ENCODE results near the gene SLIT1. TPM values are rescaled to one million over a fixed set of nuclear protein-coding genes. Genes with fewer than 3 reads are reported as not detected.
A peak's percentile ranks its signal among the peaks of the same experiment; 100 is the strongest.

The SLIT1 gene
- total RNA-seq, 1 donor from 2014 or later, result under 0.01 TPM

DNA sequence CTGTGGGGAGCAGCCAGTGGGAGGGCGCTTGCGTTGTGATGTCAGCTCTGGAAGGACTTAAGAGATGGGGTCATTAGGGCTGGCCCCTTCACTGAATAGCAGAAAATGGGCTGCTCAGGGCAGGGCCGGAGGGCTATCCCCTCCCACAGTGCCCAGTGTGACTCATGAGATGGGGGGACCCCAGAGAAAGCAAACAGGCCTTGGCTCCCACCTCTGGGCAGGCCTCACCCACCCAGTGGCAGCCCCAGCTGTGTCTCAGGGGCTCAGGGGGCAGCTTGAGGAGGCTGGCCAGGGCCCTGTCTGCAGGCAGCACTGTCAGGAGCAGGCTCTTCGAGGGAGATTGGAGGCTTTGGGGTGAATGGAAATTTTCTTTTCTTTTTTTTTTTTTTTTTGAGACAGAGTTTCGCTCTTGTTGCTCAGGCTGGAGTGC is 168.3 kb downstream of the SLIT1 start:
- DNase-seq, result no peak

DNA sequence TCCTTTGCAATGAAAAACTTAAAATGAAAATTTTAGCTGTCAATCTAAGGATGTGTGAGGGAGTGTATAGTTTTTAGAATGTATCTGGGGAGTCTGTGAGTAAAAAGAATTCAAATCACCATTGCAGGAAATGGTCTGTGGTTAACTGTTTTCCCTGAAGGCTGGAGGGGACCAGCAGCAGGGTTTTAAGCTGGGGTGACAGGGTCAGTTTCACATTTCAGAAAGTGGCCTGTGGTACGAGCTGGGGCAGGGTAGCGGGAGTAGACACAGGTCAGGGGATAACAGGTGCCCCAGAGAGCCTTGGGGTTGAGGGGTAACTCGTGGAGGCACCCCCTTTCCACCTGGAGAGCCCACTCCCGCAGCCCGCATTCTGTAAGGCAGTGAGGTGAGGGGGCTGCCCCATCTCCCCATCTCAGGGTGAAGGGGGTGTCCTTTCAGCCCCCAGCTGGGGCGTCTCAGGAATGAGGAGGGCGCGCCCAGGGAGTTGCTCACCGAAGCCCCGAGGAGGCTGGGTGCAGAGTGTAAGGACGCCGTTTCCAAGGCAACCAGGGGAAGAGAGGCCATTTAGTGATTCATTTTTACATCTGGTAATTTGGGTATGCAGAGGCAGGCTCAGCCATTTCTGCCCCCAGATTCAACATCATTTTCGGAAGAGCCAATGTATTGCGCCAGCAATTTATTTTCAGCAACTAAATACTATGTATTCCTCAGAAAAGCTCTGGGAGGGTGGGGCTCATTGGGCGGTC is 168.9 kb downstream of the SLIT1 start:
- no peak for DNase-seq

DNA sequence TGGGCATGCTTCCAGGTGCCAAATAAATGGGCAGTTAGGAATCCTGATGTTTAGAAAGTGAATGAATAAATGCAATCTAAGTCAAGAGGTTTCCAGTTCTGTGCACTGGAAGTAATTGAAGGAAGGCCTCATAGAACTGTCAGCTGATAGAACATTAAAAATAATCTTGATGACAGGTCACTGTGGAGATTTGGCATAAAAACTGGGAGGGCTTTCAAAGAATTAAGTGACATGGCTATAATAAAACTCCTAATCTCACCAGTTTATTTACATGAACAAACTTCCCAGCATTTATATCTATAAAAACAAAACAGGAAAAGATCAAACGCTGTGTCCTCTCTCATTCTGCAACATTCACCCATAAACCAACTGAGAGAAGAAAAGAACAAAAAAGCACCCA is 170.5 kb downstream of the SLIT1 start:
- DNase-seq, result no peak

- DNase-seq, result no peak
Measured at GRCh38 chr10:97013983-97014382, 171.8 kb downstream of the SLIT1 start.

- DNase-seq, result no peak
Measured at GRCh38 chr10:97013568-97013967, 172.2 kb downstream of the SLIT1 start.

DNA sequence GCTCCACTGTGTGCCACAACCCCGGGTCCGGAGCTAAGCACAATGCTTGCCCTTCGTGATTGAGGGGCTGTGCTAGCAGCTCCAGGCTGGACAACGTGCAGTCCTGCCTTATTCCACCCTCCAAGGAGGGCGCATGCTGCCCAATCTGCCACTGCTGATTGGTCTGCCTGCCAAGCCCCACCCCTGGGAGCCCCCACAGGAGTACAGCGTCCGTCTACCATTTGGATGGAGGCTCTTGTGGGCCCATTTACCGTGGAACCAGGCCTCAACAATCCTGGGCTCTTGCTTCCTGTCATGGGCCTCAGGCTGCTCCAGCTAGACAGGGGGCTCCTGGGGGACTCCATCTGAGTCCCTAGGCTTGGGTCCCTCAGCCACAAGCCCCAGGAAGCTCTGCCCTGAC is 173.3 kb downstream of the SLIT1 start:
- DNase-seq, result no peak

GRCh38 chr10:97011397-97011796 is 174.4 kb downstream of the SLIT1 start:
- no peak for DNase-seq

DNA sequence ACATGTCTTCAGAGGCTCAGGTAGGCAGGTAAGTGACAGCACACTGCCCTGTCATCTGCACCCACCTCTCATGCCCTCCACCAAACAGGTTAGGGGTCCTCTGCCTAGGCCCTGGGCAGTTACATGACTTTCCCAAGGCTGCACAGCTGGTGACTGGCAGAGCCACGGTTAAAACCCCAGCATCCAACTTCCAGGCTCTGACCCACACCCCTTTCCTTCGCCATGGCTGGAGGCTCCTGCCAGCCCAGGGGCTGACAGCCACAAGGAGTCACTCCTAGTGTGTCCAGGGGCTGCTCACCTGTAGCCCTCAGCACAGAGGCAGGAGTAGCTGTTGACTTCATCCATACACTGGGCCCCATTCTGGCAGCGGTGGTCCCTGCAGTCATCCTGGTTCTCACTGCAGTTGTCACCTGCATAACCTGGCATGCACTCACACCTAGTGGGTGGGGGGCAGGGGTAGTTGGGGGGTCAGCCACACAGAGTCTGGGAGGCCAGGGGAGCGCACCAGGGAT is 175.0 kb downstream of the SLIT1 start:
- no peak for DNase-seq

DNA sequence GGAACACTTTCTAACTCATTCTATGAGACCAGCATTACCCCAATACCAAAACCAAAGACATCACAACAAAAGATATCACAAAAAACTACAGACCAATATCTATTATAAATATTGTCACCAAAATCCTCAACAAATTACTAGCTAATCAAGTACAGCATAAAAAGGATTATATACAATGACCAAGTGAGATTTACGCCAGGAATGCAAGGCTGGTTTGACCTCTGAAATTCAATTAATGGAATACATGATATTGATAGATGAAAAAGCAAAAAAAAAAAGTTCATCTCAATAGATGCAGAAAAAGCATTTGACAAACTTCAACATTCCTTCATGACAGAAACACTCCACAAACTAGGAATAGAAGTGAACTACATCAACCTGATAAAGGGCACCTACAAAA is 178.3 kb downstream of the SLIT1 start:
- DNase-seq, result peak; percentile 7

DNA sequence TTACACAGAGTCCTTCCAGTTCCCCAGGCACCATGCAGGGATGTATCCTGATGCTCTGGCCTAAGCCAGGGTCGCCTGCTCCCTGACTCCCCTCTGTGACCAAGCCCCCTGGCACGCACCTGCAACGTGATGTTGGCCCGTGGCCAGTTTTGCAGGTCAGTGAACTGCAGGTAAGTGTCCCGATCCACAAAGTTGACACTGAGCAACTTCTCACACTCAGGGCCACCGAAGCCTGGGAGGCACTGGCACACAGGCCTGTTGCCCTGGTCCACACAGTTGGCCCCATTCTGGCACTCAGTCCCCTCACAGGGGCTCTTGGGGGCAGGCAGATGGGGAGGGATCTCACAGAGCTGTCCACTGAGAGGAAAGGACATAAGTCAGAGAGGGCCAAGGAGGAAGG is 179.4 kb downstream of the SLIT1 start:
- no peak for DNase-seq

GRCh38 chr10:97005349-97005748 is 180.4 kb downstream of the SLIT1 start:
- no peak for DNase-seq

- no peak for DNase-seq
Measured at GRCh38 chr10:97004591-97004990, 181.2 kb downstream of the SLIT1 start.

DNA sequence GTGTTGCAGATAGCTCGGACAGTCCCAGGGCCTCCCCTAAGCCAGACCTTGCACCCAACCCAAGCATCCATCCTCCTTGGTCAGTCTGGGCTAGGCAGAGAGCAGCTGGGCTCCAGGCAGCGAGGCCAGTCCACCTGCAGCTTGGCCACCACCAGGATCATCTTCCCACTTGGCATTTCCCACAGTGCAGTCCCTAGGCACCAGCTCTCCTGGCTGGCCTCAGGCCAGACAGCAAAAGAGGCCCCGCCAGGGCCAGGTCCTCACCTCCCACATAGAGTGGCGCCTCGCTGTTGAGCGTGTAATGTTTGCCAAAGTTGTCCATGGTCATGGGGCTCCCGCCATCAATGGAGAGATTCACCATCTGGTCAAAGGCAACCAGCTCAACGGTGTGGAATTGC is 182.0 kb downstream of the SLIT1 start:
- no peak for DNase-seq

GRCh38 chr10:97003151-97003803 is 182.5 kb downstream of the SLIT1 start:
- DNase-seq, result no peak

DNA sequence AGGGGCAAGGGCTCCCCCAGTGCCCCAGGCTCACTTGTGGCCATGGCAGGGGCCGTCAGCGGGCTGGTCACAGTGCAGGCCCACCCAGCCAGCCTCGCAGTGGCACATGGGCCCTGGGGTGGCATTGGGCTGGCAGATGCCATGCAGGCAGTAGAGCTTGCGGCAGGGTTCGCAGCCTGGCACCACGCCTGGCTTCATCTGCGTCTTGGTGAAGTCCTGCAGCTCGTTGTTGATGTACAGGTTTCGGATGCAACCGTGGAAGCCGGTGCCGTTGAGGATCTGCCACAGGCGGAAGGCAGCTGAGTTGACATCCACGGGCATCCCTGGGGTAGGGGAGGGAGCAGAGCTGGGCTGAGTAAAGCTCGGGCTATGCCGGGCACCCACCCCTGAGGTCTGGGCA is 183.1 kb downstream of the SLIT1 start:
- no peak for DNase-seq

DNA sequence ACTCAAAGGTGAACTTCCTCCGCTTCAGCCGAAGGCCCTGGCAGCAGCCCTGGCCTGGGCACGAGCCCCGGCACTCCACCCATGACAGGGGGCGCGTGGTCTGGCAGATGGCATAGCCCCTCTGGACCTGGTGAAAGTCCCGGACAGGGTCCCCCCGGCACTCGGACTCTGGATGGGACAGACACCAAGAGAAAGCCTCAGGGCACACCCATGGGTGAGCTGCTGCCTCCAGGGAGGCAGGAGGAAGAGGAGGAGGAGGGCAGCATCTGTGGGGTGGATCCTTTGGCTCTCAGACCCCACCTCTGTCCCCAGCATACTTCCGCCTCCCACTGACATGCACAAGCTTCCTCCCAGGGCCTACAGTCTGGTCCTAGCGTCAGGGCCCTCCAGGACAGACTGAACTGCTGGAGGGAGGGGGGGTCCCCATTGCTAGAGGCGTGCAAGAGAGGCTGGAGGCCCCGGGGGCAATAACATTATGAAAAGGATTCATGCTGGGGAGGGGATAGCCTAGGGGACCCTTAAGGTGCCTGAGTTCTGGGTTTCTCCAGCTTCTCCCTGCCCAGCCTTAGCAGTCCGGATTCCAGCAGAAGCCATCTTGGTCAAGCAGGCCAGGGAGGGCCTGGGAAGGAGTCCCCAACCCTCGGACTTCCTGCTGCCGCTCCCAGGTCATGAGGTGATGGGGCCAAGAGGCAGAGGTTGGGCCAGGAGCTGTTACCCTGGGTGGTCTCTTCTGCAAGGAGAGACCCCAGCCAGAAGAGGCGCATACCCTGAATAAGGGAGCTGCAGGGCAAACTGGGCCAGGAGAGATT is 184.4 kb downstream of the SLIT1 start:
- DNase-seq, result no peak

DNA sequence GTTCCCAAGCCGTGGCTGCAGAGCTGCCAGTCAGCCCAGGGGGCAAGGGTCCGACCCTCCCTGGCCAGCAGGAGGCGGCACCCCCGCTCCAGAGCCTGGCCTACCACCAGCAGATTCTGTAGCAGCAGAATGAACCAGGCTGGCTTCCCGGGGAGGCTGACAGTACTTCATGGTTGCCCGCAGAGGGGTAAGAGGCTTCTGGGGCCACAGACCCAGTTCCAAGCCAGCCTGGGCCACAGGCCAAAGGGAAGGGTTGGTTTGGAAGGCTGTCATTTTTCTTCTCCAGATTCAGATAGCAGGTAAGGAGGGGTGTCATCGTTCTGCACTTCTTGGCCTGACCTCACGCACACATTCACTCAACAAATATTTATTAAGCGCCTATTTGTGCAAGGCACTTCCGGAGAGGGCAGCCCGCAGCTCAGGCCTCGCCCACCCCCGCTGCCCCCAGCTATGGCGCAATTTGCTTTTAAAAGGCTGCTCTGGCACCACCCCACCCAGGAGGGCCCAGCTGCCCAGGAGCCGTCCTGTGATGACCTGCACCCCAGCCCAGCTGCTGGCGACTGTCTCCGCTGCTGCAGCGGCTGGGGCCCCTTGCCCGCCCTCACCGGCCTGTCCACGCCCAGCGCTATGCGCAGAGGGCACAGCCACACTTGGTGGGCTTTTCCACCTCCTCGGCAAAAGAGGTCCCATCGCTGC is 185.1 kb downstream of the SLIT1 start:
- DNase-seq, result no peak

GRCh38 chr10:96999987-97000386 is 185.8 kb downstream of the SLIT1 start:
- DNase-seq, result no peak

- DNase-seq, result no peak
Measured at GRCh38 chr10:96999337-96999736, 186.4 kb downstream of the SLIT1 start.

GRCh38 chr10:96998329-96998888 is 187.3 kb downstream of the SLIT1 start:
- DNase-seq, result peak; percentile 43

GRCh38 chr10:96996275-96996965 is 189.3 kb downstream of the SLIT1 start:
- DNase-seq, result no peak

GRCh38 chr10:96995851-96996250 is 189.9 kb downstream of the SLIT1 start:
- peak; percentile 15 for DNase-seq
